Left ventricle myocardium superior (tissue), 1 donor: Measurements from ENCODE around the gene GPR55. TPM values are rescaled to one million over a fixed set of nuclear protein-coding genes. Genes with fewer than 3 reads are reported as not detected.
"Not testable (repeated sequence)": the region's sequence is repeated elsewhere in the genome, so short reads cannot be mapped to it uniquely, and the experiment has no call there.

Experiments used
- ATAC-seq: fragments of 200-7000 bp; cut with Tn5 transposase; one replicate; pipeline ENCODE4 v1.9.1; 2020; ENCODE audit warnings: mild to moderate bottlenecking, moderate library complexity
- DNase-seq: peaks from one replicate; pipeline ENCODE4 v3.0.0-alpha.2; 2020
- intact Hi-C: fragments of 100-400 bp; cut with micrococcal nuclease; formaldehyde crosslinking; loops from one replicate; pipeline ENCODE4 v1.11.0; 2022
- long read RNA-seq: library from polyadenylated mRNA; unstranded; transcript quantifications from one replicate; pipeline ENCODE4 v2.0.0, GENCODE V29; 2021
- total RNA-seq: library from RNA; stranded (reverse); fragmentation: NEBNext Ultra II Directional; extraction: Animal tissue kit (Norgen Biotek cat#: 25700); gene quantifications from one replicate; pipeline ENCODE4 v1.2.1, GENCODE V29; 2021
- donor health status: DM: no; HTN: yes; CAD: no; lungs with severe emphysema.

The GPR55 gene
- total RNA-seq: not detected
- long read RNA-seq: 0 reads

GRCh38 chr2:230924470-230925341, at the start of gene GPR55:
TSS of gene GPR55 (minus strand) at chr2:230925242. CDS start at chr2:230910962, 14,280 bp downstream.
- intact Hi-C loops: no loop called here
- ATAC-seq: no peak
- no peak for DNase-seq

GRCh38 chr2:230974096-230974913, 49.3 kb upstream of the GPR55 start:
- ATAC-seq (no peak), DNase-seq (no peak)
- intact Hi-C loops: no loop called here

- no peak for DNase-seq
- no peak for ATAC-seq
- intact Hi-C loops: no loop called here
Observed at GRCh38 chr2:230972046-230972445, 47.0 kb upstream of the GPR55 start.

- no peak for ATAC-seq
- intact Hi-C loops: no loop called here
- no peak for DNase-seq
Observed at GRCh38 chr2:230969659-230970015, 44.6 kb upstream of the GPR55 start.

- intact Hi-C loops: no loop called here
- no peak for ATAC-seq
- DNase-seq: no peak
Observed at GRCh38 chr2:230968921-230969658, 44.0 kb upstream of the GPR55 start.

- intact Hi-C loops, ATAC-seq, DNase-seq: not testable (repeated sequence)
Observed at GRCh38 chr2:230968314-230968713, 43.3 kb upstream of the GPR55 start.

GRCh38 chr2:230967113-230967512, 42.1 kb upstream of the GPR55 start:
- intact Hi-C loops: no loop called here
- ATAC-seq: no peak
- no peak for DNase-seq

- intact Hi-C loops: no loop called here
- ATAC-seq (no peak), DNase-seq (no peak)
Observed at GRCh38 chr2:230964136-230964730, 39.2 kb upstream of the GPR55 start.

GRCh38 chr2:230961091-230961491, 36.0 kb upstream of the GPR55 start:
- intact Hi-C loops: no loop called here
- ATAC-seq (no peak), DNase-seq (no peak)

GRCh38 chr2:230960026-230960425, 35.0 kb upstream of the GPR55 start:
- intact Hi-C loops: no loop called here
- no peak for ATAC-seq
- DNase-seq: no peak

- no peak for ATAC-seq
- no peak for DNase-seq
- intact Hi-C loops: no loop called here
Observed at GRCh38 chr2:230958820-230959756, 34.0 kb upstream of the GPR55 start.

GRCh38 chr2:230957756-230958391, 32.8 kb upstream of the GPR55 start:
- intact Hi-C loops: no loop called here
- ATAC-seq (no peak), DNase-seq (no peak)

GRCh38 chr2:230956827-230957755, 32.0 kb upstream of the GPR55 start:
- intact Hi-C loops: no loop called here
- peak; percentile 93 for ATAC-seq
- peak; percentile 69 for DNase-seq

GRCh38 chr2:230955163-230955737, 30.2 kb upstream of the GPR55 start:
- ATAC-seq: no peak
- no peak for DNase-seq
- intact Hi-C loops: no loop called here

GRCh38 chr2:230954746-230955145, 29.7 kb upstream of the GPR55 start:
- DNase-seq: no peak
- intact Hi-C loops: no loop called here
- no peak for ATAC-seq

- DNase-seq: no peak
- ATAC-seq: no peak
- intact Hi-C loops: no loop called here
Observed at GRCh38 chr2:230953845-230954244, 28.8 kb upstream of the GPR55 start.
